Measurements from ENCODE around the gene RAD51. TPM values are rescaled to one million over a fixed set of nuclear protein-coding genes. Genes with fewer than 3 reads are reported as not detected.
A peak's percentile ranks its signal among the peaks of the same experiment; 100 is the strongest.

Gene RAD51
- total RNA-seq, 1 donor from 2014 or later, result 48.1 TPM

DNA sequence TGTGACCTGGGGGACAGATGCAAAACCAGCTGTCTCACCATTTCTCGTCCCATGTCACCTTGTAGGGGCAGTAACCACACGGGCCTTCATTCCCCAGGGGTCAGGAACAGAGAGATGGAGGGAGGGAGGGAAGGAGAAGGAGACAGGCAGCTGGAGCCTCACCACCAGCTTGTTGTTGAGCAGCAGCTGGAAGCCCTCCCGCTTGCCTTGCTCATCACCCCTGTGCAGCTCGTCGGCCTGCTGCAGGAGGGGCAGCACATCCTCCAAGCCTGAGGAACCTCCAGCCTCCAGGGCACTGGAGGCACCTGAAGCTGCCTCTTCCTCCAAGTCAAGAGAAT lies 49.8 kb downstream of the RAD51 start:
- Histone ChIP-seq H3K27ac (peak overlapping the region; percentile 49), H3K79me2 (ENCODE audit: low read depth) (no peaks in the 10 kb centered on the region), H2AFZ (replicated peaks) (no peak overlapping the region), H3K36me3 (no peaks in the 10 kb centered on the region), H3K4me3 (no peak overlapping the region), H4K20me1 (ENCODE audit: low read depth) (no peaks in the 10 kb centered on the region), H3K9ac (no peak overlapping the region), H3K27me3 (no peaks in the 10 kb centered on the region), H3F3A (ENCODE audit: low read depth) (peaks cover 26% of the 10 kb centered on the region), H3K9me3 (ENCODE audit: low read depth) (no peaks in the 10 kb centered on the region), H3K4me2 (no peak overlapping the region), H3K4me1 (no peaks in the 10 kb centered on the region)
- Mint-ChIP-seq H3K27me3 (ENCODE audit: insufficient read depth, low read depth) (peaks cover 13% of the 10 kb centered on the region), H3K27ac (no peak overlapping the region), H3K4me1 (no peaks in the 10 kb centered on the region), H3K9me3 (no peaks in the 10 kb centered on the region), H3K36me3 (peaks cover 21% of the 10 kb centered on the region), H3K4me3 (no peak overlapping the region)
- DNase-seq (ENCODE audit: low spot score), result no peak
- TF ChIP-seq, protein P1, sequence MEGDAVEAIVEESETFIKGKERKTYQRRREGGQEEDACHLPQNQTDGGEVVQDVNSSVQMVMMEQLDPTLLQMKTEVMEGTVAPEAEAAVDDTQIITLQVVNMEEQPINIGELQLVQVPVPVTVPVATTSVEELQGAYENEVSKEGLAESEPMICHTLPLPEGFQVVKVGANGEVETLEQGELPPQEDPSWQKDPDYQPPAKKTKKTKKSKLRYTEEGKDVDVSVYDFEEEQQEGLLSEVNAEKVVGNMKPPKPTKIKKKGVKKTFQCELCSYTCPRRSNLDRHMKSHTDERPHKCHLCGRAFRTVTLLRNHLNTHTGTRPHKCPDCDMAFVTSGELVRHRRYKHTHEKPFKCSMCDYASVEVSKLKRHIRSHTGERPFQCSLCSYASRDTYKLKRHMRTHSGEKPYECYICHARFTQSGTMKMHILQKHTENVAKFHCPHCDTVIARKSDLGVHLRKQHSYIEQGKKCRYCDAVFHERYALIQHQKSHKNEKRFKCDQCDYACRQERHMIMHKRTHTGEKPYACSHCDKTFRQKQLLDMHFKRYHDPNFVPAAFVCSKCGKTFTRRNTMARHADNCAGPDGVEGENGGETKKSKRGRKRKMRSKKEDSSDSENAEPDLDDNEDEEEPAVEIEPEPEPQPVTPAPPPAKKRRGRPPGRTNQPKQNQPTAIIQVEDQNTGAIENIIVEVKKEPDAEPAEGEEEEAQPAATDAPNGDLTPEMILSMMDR (IDR thresholded peaks at IDR 0.05), result no peak
- TF ChIP-seq EZH2phosphoT487 (IDR thresholded peaks at IDR 0.05) (no peak), EZH2 (IDR thresholded peaks at IDR 0.05) (no peak)

DNA sequence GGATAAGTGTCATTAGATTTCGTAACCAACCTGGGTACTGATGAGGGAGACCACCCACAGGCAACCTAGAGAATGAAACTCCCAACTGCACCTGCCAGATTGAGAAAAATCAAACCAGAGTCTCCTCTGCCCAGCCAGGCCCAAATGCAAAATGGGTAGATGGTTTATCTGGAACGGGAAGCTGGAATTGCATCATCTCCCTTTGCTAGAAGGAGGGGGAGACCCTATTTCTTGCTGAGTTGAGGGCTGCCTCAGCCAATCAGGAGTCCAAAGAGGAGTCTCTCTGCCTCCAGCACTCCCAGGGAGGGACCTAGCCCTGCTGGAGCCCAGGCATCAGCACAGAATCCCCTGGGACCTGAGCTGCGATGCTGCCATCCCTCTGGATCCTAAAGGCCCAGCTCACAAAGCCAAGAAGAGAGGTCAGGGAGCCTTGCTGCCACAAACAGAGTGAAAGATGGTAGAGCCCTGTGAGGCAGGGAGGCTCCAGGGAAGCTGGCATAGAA lies 52.0 kb downstream of the RAD51 start:
- DNase-seq (ENCODE audit: low spot score), result no peak
- no peak overlapping the region for H3K4me3 Mint-ChIP-seq
- no peaks in the 10 kb centered on the region for H3K27me3 ChIP-seq
- no peak overlapping the region for H3K9ac ChIP-seq
- H4K20me1 ChIP-seq (ENCODE audit: low read depth), result no peaks in the 10 kb centered on the region
- H3K36me3 ChIP-seq, result peaks cover 2% of the 10 kb centered on the region
- H3K27me3 Mint-ChIP-seq (ENCODE audit: insufficient read depth, low read depth), result peaks cover 16% of the 10 kb centered on the region
- no peak overlapping the region for H3K27ac Mint-ChIP-seq
- H3K4me1 Mint-ChIP-seq, result no peaks in the 10 kb centered on the region
- H2AFZ ChIP-seq (replicated peaks), result no peak overlapping the region
- peaks cover 16% of the 10 kb centered on the region for H3K36me3 Mint-ChIP-seq
- H3K9me3 Mint-ChIP-seq, result no peaks in the 10 kb centered on the region
- no peak overlapping the region for H3K4me2 ChIP-seq
- TF ChIP-seq, protein P1 (IDR thresholded peaks at IDR 0.05), result no peak
- TF ChIP-seq EZH2 (IDR thresholded peaks at IDR 0.05) (no peak), EZH2phosphoT487 (IDR thresholded peaks at IDR 0.05) (no peak)
- H3K27ac ChIP-seq, result no peak overlapping the region
- H3K4me1 ChIP-seq, result no peaks in the 10 kb centered on the region
- no peak overlapping the region for H3K4me3 ChIP-seq
- no peaks in the 10 kb centered on the region for H3K9me3 ChIP-seq (ENCODE audit: low read depth)
- H3F3A ChIP-seq (ENCODE audit: low read depth), result peaks cover 21% of the 10 kb centered on the region
- no peaks in the 10 kb centered on the region for H3K79me2 ChIP-seq (ENCODE audit: low read depth)

GRCh38 chr15:40747685-40748631 lies 53.0 kb downstream of the RAD51 start:
- no peak overlapping the region for H3K4me2 ChIP-seq
- Mint-ChIP-seq H3K36me3 (peaks cover 12% of the 10 kb centered on the region), H3K27me3 (ENCODE audit: insufficient read depth, low read depth) (peaks cover 16% of the 10 kb centered on the region), H3K4me3 (no peak overlapping the region), H3K4me1 (peaks cover 7% of the 10 kb centered on the region), H3K27ac (no peak overlapping the region), H3K9me3 (no peaks in the 10 kb centered on the region)
- H3K27ac ChIP-seq, result no peak overlapping the region
- H4K20me1 ChIP-seq (ENCODE audit: low read depth), result no peaks in the 10 kb centered on the region
- no peaks in the 10 kb centered on the region for H3K27me3 ChIP-seq
- H3K36me3 ChIP-seq, result peaks cover 2% of the 10 kb centered on the region
- H2AFZ ChIP-seq (replicated peaks), result no peak overlapping the region
- peaks cover 6% of the 10 kb centered on the region for H3K79me2 ChIP-seq (ENCODE audit: low read depth)
- H3K9me3 ChIP-seq (ENCODE audit: low read depth), result no peaks in the 10 kb centered on the region
- no peaks in the 10 kb centered on the region for H3K4me1 ChIP-seq
- H3K9ac ChIP-seq, result no peak overlapping the region
- no peak for DNase-seq (ENCODE audit: low spot score)
- H3K4me3 ChIP-seq, result no peak overlapping the region
- TF ChIP-seq EZH2phosphoT487 (IDR thresholded peaks at IDR 0.05), result no peak
- TF ChIP-seq, protein P1 (IDR thresholded peaks at IDR 0.05), result no peak
- TF ChIP-seq EZH2 (IDR thresholded peaks at IDR 0.05), result no peak
- H3F3A ChIP-seq (ENCODE audit: low read depth), result peaks cover 21% of the 10 kb centered on the region

Measured in neural progenitor cell (in vitro differentiated cells).